H1 (cell line): ENCODE results near the gene BACE2. TPM values are rescaled to one million over a fixed set of nuclear protein-coding genes. Genes with fewer than 3 reads are reported as not detected.

ENCODE experiments used
- CTCF ChIA-PET: fragments of 300-600 bp; sonication (Branson Sonifier 250); formaldehyde crosslinking; loops from one replicate; lab custom pipeline; 2021; ENCODE audit not compliant: partially characterized antibody; lab: Charles Lee
- POLR2A ChIA-PET: fragments of 300-600 bp; sonication (Branson Sonifier 250); formaldehyde crosslinking; loops from one replicate; lab custom pipeline; 2021; ENCODE audit warnings: inconsistent platforms; ENCODE audit not compliant: partially characterized antibody; lab: Charles Lee
- DNase-seq, 2 experiments: peaks; one replicate each; pipeline versions ENCODE4 v3.0.0 to v3.0.0-alpha.2; 2010 to 2022; ENCODE audit warnings: low spot score in 2 of 2, low read depth in 1 of 2, mixed read lengths in 1 of 2
- FAIRE-seq: peaks from 2 replicates; lab custom pipeline; 2011; peaks lifted over from hg19 to GRCh38; lab: Jason Lieb, UNC
- H2AFZ ChIP-seq: 2 replicates; pipeline ENCODE4 v1.8.1; 2012; ENCODE audit warnings: low read length, inconsistent platforms
- H2AK5ac ChIP-seq: 2 replicates; pipeline ENCODE4 v1.6.1; 2013; ENCODE audit warnings: low read depth, low read length
- H2BK120ac ChIP-seq: replicated peaks from 2 replicates; pipeline ENCODE3; 2013; ENCODE audit warnings: low read depth, low read length, inconsistent platforms
- H2BK12ac ChIP-seq: 2 replicates; pipeline ENCODE4 v1.6.1; 2013; ENCODE audit warnings: low read depth, low read length
- H2BK15ac ChIP-seq: 2 replicates; pipeline ENCODE4 v1.6.1; 2013; ENCODE audit warnings: low read length
- H2BK20ac ChIP-seq: 2 replicates; pipeline ENCODE4 v1.6.1; 2013; ENCODE audit warnings: low read length
- H2BK5ac ChIP-seq: 2 replicates; pipeline ENCODE4 v1.6.1; 2013; ENCODE audit warnings: low read depth, low read length
- H3K14ac ChIP-seq: 2 replicates; pipeline ENCODE4 v1.6.1; 2013; ENCODE audit warnings: inconsistent platforms; ENCODE audit not compliant: insufficient read length
- H3K18ac ChIP-seq: 2 replicates; pipeline ENCODE4 v1.6.1; 2013; ENCODE audit warnings: low read length; ENCODE audit errors: extremely low read depth
- H3K23ac ChIP-seq: 2 replicates; pipeline ENCODE4 v1.6.1; 2013; ENCODE audit warnings: inconsistent platforms; ENCODE audit not compliant: insufficient read length
- H3K23me2 ChIP-seq: 2 replicates; pipeline ENCODE4 v1.6.1; 2013; ENCODE audit warnings: low read depth, low read length
- H3K27ac ChIP-seq: 2 replicates; pipeline ENCODE4 v1.6.1; 2011; ENCODE audit warnings: low read depth, low read length, inconsistent platforms
- H3K27me3 ChIP-seq, 4 experiments: replicated peaks in 1 of 4; 1 replicate in 1 of 4; 2 replicates in 3 of 4; pipeline versions ENCODE4 v1.6.1 to v1.8.1; 2011 to 2013; ENCODE audit warnings: low read length in 3 of 4, mild to moderate bottlenecking in 3 of 4, inconsistent platforms in 2 of 4, mixed read lengths in 2 of 4, moderate library complexity in 1 of 4; ENCODE audit not compliant: control insufficient read depth in 3 of 4, insufficient read depth in 3 of 4; ENCODE audit errors: extremely low read depth in 1 of 4
- H3K36me3 ChIP-seq, 4 experiments: 2 replicates each; pipeline versions ENCODE4 v1.6.1 to v1.8.1; 2011 to 2013; ENCODE audit warnings: mild to moderate bottlenecking in 4 of 4, low read length in 3 of 4, moderate library complexity in 2 of 4, control low read depth in 1 of 4, inconsistent platforms in 1 of 4; ENCODE audit not compliant: insufficient read depth in 4 of 4, control insufficient read depth in 2 of 4
- H3K4ac ChIP-seq: replicated peaks from 2 replicates; pipeline ENCODE3; 2013; ENCODE audit warnings: low read length, low read depth, mixed read lengths, inconsistent platforms; ENCODE audit not compliant: insufficient read length
- H3K4me1 ChIP-seq, 4 experiments: replicated peaks in 1 of 4; 1 replicate in 1 of 4; 2 replicates in 3 of 4; pipeline versions ENCODE4 v1.6.1 to v1.8.1; 2011 to 2013; ENCODE audit warnings: low read length in 3 of 4, inconsistent platforms in 2 of 4, mixed read lengths in 1 of 4; ENCODE audit not compliant: insufficient read depth in 4 of 4, control insufficient read depth in 3 of 4
- H3K4me2 ChIP-seq, 2 experiments: 2 replicates each; pipeline versions ENCODE4 v1.6.1 to v1.8.1; 2011 to 2013; ENCODE audit warnings: low read depth in 2 of 2, low read length in 2 of 2, control low read depth in 1 of 2, inconsistent platforms in 1 of 2, mild to moderate bottlenecking in 1 of 2; ENCODE audit not compliant: insufficient read depth in 1 of 2
- H3K4me3 ChIP-seq, 4 experiments: fragments of 200-600, 300-600 bp in 1 of 4; sonication (generic), shearing (Covaris generic), sonication (Bioruptor Twin) in 1 of 4; 2 replicates each; pipeline versions ENCODE4 v1.5.1 to v1.8.1; 2011 to 2016; ENCODE audit warnings: low read length in 4 of 4, low read depth in 3 of 4, control low read depth in 2 of 4, inconsistent platforms in 2 of 4, mild to moderate bottlenecking in 2 of 4, mixed read lengths in 1 of 4, moderate library complexity in 1 of 4; ENCODE audit not compliant: insufficient read depth in 2 of 4; ENCODE audit errors: extremely low read depth in 1 of 4
- H3K56ac ChIP-seq: replicated peaks from 2 replicates; pipeline ENCODE3; 2013; ENCODE audit warnings: low read depth, mild to moderate bottlenecking, mixed read lengths, low read length, inconsistent platforms; ENCODE audit not compliant: insufficient read length
- H3K79me1 ChIP-seq: 2 replicates; pipeline ENCODE4 v1.6.1; 2013; ENCODE audit warnings: low read depth, low read length, control low read depth
- H3K79me2 ChIP-seq, 2 experiments: 2 replicates each; pipeline versions ENCODE4 v1.6.1 to v1.8.1; 2012 to 2013; ENCODE audit warnings: low read length in 2 of 2, mild to moderate bottlenecking in 2 of 2, inconsistent platforms in 1 of 2; ENCODE audit not compliant: insufficient read depth in 2 of 2, control insufficient read depth in 1 of 2
- H3K9ac ChIP-seq, 4 experiments: replicated peaks in 1 of 4; 1 replicate in 1 of 4; 2 replicates in 3 of 4; pipeline versions ENCODE4 v1.6.1 to v1.8.1; 2011 to 2013; ENCODE audit warnings: low read depth in 3 of 4, low read length in 3 of 4, control low read depth in 2 of 4, mild to moderate bottlenecking in 2 of 4, moderate library complexity in 2 of 4, inconsistent platforms in 1 of 4; ENCODE audit errors: extremely low read depth in 1 of 4
- H3K9me3 ChIP-seq, 2 experiments: 2 replicates each; pipeline versions ENCODE4 v1.6.1 to v1.8.1; 2012 to 2013; ENCODE audit warnings: mild to moderate bottlenecking in 2 of 2, moderate library complexity in 2 of 2, control low read depth in 1 of 2, inconsistent platforms in 1 of 2, low read depth in 1 of 2, low read length in 1 of 2, mixed read lengths in 1 of 2; ENCODE audit not compliant: insufficient read depth in 2 of 2
- H4K20me1 ChIP-seq, 2 experiments: replicated peaks in 1 of 2; 2 replicates each; pipeline versions ENCODE3 to v1.8.1; 2011 to 2013; ENCODE audit warnings: inconsistent platforms in 2 of 2, low read length in 2 of 2, mild to moderate bottlenecking in 1 of 2; ENCODE audit not compliant: insufficient read depth in 2 of 2, control insufficient read depth in 1 of 2
- H4K5ac ChIP-seq: 2 replicates; pipeline ENCODE4 v1.6.1; 2013; ENCODE audit warnings: low read length, low read depth, mixed read lengths, inconsistent platforms; ENCODE audit not compliant: insufficient read length
- H4K8ac ChIP-seq: 2 replicates; pipeline ENCODE4 v1.8.0; 2013; ENCODE audit warnings: mild to moderate bottlenecking, moderate library complexity, low read length, inconsistent platforms; ENCODE audit not compliant: insufficient read depth; ENCODE audit errors: extremely low read depth
- H4K91ac ChIP-seq: replicated peaks from 2 replicates; pipeline ENCODE3; 2013; ENCODE audit warnings: low read length, mixed read lengths, inconsistent platforms; ENCODE audit not compliant: insufficient read length
- CHD2 ChIP-seq: IDR thresholded peaks from 2 replicates; pipeline ENCODE4 v1.6.1; 2012; ENCODE audit warnings: low read length, improper control_type of control experiment
- CTBP2 ChIP-seq: IDR thresholded peaks from 2 replicates; pipeline ENCODE4 v1.7.0; 2011; ENCODE audit warnings: borderline replicate concordance, mild to moderate bottlenecking, moderate library complexity, mixed read lengths, low read length; ENCODE audit not compliant: insufficient read depth, insufficient read length
- GABPA ChIP-seq: IDR thresholded peaks from 2 replicates; pipeline ENCODE4 v1.6.1; 2011; ENCODE audit warnings: mild to moderate bottlenecking, low read length, moderate library complexity, borderline replicate concordance; ENCODE audit not compliant: insufficient read depth
- HDAC2 ChIP-seq, 2 experiments: fragments of 300-600 bp in 1 of 2; sonication (generic) in 1 of 2; IDR thresholded peaks; 2 replicates each; pipeline ENCODE4 v1.6.1; 2011 to 2012; ENCODE audit warnings: low read depth in 2 of 2, low read length in 2 of 2, mild to moderate bottlenecking in 2 of 2, moderate library complexity in 2 of 2, borderline replicate concordance in 1 of 2, inconsistent platforms in 1 of 2
- RNF2 ChIP-seq: fragments of 200-900, 300-1000 bp; sonication (generic); IDR thresholded peaks from 2 replicates; pipeline ENCODE4 v1.7.1; 2016; ENCODE audit warnings: borderline replicate concordance, low read depth, mild to moderate bottlenecking, antibody characterized with exemption, low read length; ENCODE audit not compliant: poor library complexity, severe bottlenecking; ENCODE audit errors: missing control alignments
- WGBS, 2 experiments: shearing (Covaris generic) in 1 of 2; methylation state at CpG; one replicate each; pipeline versions ENCODE4 v1.1.6 to v1.1.7; 2013 to 2015; ENCODE audit warnings: low lambda C conversion rate in 2 of 2, mixed read lengths in 2 of 2, inconsistent platforms in 1 of 2, low coverage in 1 of 2, missing lambda C conversion rate in 1 of 2; ENCODE audit not compliant: insufficient replicate concordance in 2 of 2, insufficient coverage in 1 of 2, insufficient read length in 1 of 2; ENCODE audit errors: extremely low coverage in 1 of 2, missing lambda C conversion rate in 1 of 2; 5-methylcytosine and 5-hydroxymethylcytosine counted together
- polyA plus RNA-seq, 7 experiments: library from polyadenylated mRNA; depleted of rRNA in 3 of 7; stranded (reverse) in 5 of 7; unstranded in 2 of 7; fragments of >200 nt in 5 of 7; fragments of 200-250 nt in 2 of 7; gene quantifications; 1 replicate in 5 of 7; 2 replicates in 1 of 7; 4 replicates in 1 of 7; pipeline versions ENCODE4 v1.2.1 to v1.2.3, GENCODE V29; 2011 to 2013; ENCODE audit warnings: missing spikeins in 2 of 7, mixed read lengths in 2 of 7
- total RNA-seq: library from RNA; stranded (reverse); fragmentation: NEBNext Ultra II Directional; extraction: Animal tissue kit (Norgen Biotek cat#: 25700); gene quantifications from 2 replicates; pipeline ENCODE4 v1.2.1, GENCODE V29; 2021

BACE2 gene
- total and polyA plus RNA-seq, 2 of the 8 experiments (the other 6 are each of a cell fraction or from before 2014, with no cell fraction given) = 8.1 to 10.9 TPM

GRCh38 chr21:41180752-41181151 lies 12.8 kb downstream of the BACE2 start:
- Histone ChIP-seq H4K91ac (no peak overlapping the region), H3K18ac (no peak overlapping the region), H2BK12ac (no peak overlapping the region), H3K79me1 (no peaks in the 10 kb centered on the region), H2AK5ac (no peak overlapping the region), H3K14ac (no peak overlapping the region), H2BK120ac (no peak overlapping the region), H2BK20ac (no peak overlapping the region), H3K4ac (no peak overlapping the region), H3K36me3 (no peaks in the 10 kb centered on the region), H3K4me1 (no peaks in the 10 kb centered on the region), H2BK5ac (no peak overlapping the region), H3K56ac (no peak overlapping the region), H3K27me3 (no peaks in the 10 kb centered on the region), H3K9ac (no peak overlapping the region), H3K27ac (no peak overlapping the region), H4K5ac (no peak overlapping the region), H4K20me1 (no peaks in the 10 kb centered on the region), H3K79me2 (no peaks in the 10 kb centered on the region), H2AFZ (no peak overlapping the region), H3K23me2 (no peaks in the 10 kb centered on the region; the same call in 1 of the 2 replicates), H3K4me3 (no peak overlapping the region), H2BK15ac (no peak overlapping the region), H4K8ac (no peak overlapping the region), H3K4me2 (no peak overlapping the region), H3K9me3 (peaks cover 0 to 5% of the 10 kb centered on the region in 2 experiments; a peak in 3 of 4 replicates), H3K23ac (no peak overlapping the region)
- no peak for FAIRE-seq
- WGBS, 2 experiments = 89% methylated on average over 4 of the region's 4 CpGs; no CpG with 5 or more reads in 1 of the 2 experiments
- DNase-seq = no peak
- POLR2A ChIA-PET = no interaction called here
- CTCF ChIA-PET = interaction anchor here (0.6 to 9.7 kb wide), 3 partner anchors 11 to 349 kb away, joined by 3 to 81 read pairs (median 3); partner anchors contain the start of gene BACE2
- TF ChIP-seq HDAC2 (IDR thresholded peaks at IDR 0.05; ENCODE audit: borderline replicate concordance in 1 of 2, low read depth in 2 of 2, low read length in 2 of 2) (no peak), RNF2 (no peak), GABPA (no peak), CTBP2 (no peak), CHD2 (no peak)
